CD4-positive, alpha-beta T cell (primary cell): ENCODE data around the gene HUWE1. TPM values are rescaled to one million over a fixed set of nuclear protein-coding genes. Genes with fewer than 3 reads are reported as not detected.

Source experiments
- ATAC-seq: fragments of 200-7000 bp; cut with Tn5 transposase; one replicate; pipeline ENCODE4 v1.10.0; 2022; ENCODE audit warnings: mild to moderate bottlenecking; ENCODE audit not compliant: poor library complexity
- CTCF ChIA-PET: fragments of 350-600 bp; sonication (Branson Sonifier 250); formaldehyde crosslinking; loops from one replicate; lab custom pipeline; 2021; ENCODE audit warnings: antibody characterized with exemption, inconsistent platforms; lab: Charles Lee
- POLR2A ChIA-PET: fragments of 350-600 bp; sonication (Branson Sonifier 250); formaldehyde crosslinking; loops from one replicate; lab custom pipeline; 2021; ENCODE audit warnings: antibody characterized with exemption, inconsistent platforms; lab: Charles Lee
- DNase-seq, 14 experiments: peaks; one replicate each; pipeline ENCODE4 v3.0.0-alpha.2; 2013 to 2020; ENCODE audit warnings: mixed read lengths in 2 of 14
- H3K27ac ChIP-seq, 2 donors: one replicate each; pipeline versions ENCODE4 v1.5.1 to v1.7.0; 2013; ENCODE audit warnings: low read length in 2 of 2, low read depth in 1 of 2, mild to moderate bottlenecking in 1 of 2
- H3K27me3 ChIP-seq, 2 experiments: 1 replicate in 1 of 2; 2 replicates in 1 of 2; pipeline versions ENCODE4 v1.6.1 to v1.7.0; 2013; ENCODE audit warnings: low read length in 2 of 2, control low read depth in 1 of 2, mild to moderate bottlenecking in 1 of 2, moderate library complexity in 1 of 2; ENCODE audit not compliant: insufficient read depth in 2 of 2, control insufficient read depth in 1 of 2
- H3K36me3 ChIP-seq: one replicate; pipeline ENCODE4 v1.6.1; 2013; ENCODE audit warnings: low read length, control low read depth; ENCODE audit not compliant: insufficient read depth
- H3K4me1 ChIP-seq: one replicate; pipeline ENCODE4 v1.6.1; 2013; ENCODE audit warnings: low read length, control low read depth; ENCODE audit not compliant: insufficient read depth
- H3K4me3 ChIP-seq: one replicate; pipeline ENCODE4 v1.5.1; 2013; ENCODE audit warnings: mild to moderate bottlenecking, low read length, moderate library complexity
- H3K9me3 ChIP-seq, 2 experiments: 1 replicate in 1 of 2; 2 replicates in 1 of 2; pipeline versions ENCODE4 v1.6.1 to v1.7.0; 2013; ENCODE audit warnings: low read length in 2 of 2, mild to moderate bottlenecking in 2 of 2, control low read depth in 1 of 2, moderate library complexity in 1 of 2; ENCODE audit not compliant: control insufficient read depth in 1 of 2, insufficient read depth in 1 of 2
- H3K27ac Mint-ChIP-seq: one replicate; pipeline ENCODE4 v1.8.0; 2020; ENCODE audit warnings: mixed read lengths
- H3K27me3 Mint-ChIP-seq: one replicate; pipeline ENCODE4 v1.8.0; 2021; ENCODE audit warnings: mixed read lengths
- H3K36me3 Mint-ChIP-seq: one replicate; pipeline ENCODE4 v1.8.0; 2021; ENCODE audit warnings: low read depth, mixed read lengths
- H3K4me1 Mint-ChIP-seq: one replicate; pipeline ENCODE4 v1.8.0; 2021; ENCODE audit warnings: low read depth, mixed read lengths
- H3K4me3 Mint-ChIP-seq: one replicate; pipeline ENCODE4 v1.8.0; 2020; ENCODE audit warnings: mild to moderate bottlenecking, mixed read lengths
- H3K9me3 Mint-ChIP-seq: one replicate; pipeline ENCODE4 v1.8.0; 2020; ENCODE audit warnings: mixed read lengths
- intact Hi-C, 2 experiments: fragments of 100-400 bp; cut with DNase I in 1 of 2; cut with micrococcal nuclease in 1 of 2; formaldehyde crosslinking; loops; one replicate each; pipeline versions ENCODE4 v1.15.1 to v1.9.0; 2023 to 2025; cut with DNase I, micrococcal nuclease
- total RNA-seq, 174 experiments: library from RNA in 2 of 174; stranded (reverse) in 2 of 174; gene quantifications; one replicate each; pipeline ENCODE4 v1.2.3 and lab custom pipeline; 2021 to 2026
- TF ChIP-seq, protein P1 (sequence below): fragments of 200-600 bp; IDR thresholded peaks from one replicate; pipeline ENCODE4 v1.8.0; 2022; ENCODE audit warnings: antibody characterized with exemption, mild to moderate bottlenecking

Gene HUWE1
- total RNA-seq, 2 experiments from 2014 or later: 127 TPM

DNA sequence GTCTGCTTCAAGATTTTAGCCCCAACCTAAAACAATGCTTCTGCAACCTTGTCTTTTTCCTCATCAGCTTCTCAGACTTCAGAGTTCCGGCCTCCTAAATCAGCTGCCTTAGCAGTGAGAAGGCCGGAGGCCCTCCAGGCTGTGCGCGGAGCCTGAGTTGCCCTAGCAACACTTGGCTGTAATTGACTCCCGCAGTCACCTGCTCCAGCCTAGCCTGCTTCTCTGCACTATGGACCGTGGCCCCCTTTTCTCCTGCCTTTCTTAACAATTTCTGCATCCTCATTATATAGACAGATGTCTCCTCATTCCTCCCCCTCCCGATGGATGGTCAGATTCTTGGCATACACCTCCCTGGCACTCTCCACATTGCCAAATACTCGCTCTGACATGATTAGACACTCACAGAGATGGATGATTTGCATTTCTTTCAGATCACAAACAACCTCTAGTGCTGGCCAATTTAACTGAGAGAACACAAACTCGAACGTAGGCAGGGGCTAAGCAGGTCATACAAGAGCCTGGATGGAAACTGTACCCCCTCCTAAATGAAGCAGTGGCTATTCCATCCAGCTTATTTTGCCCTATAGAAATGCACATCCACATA lies 9.5 kb upstream of the HUWE1 start:
- H3K9me3 ChIP-seq: no peaks in the 10 kb centered on the region
- ATAC-seq (no peak), DNase-seq (no peak)
- CTCF ChIA-PET: no interaction called here
- POLR2A ChIA-PET: interaction anchor here (0.8 kb wide), 1 partner anchor 12 kb away, joined by 3 read pairs; no protein-coding TSS in a partner anchor
- Mint-ChIP-seq H3K9me3 (no peaks in the 10 kb centered on the region), H3K4me3 (no peak overlapping the region), H3K4me1 (peaks cover 16% of the 10 kb centered on the region), H3K27ac (no peak overlapping the region), H3K36me3 (no peaks in the 10 kb centered on the region), H3K27me3 (no peaks in the 10 kb centered on the region)
- no peak overlapping the region for H3K4me3 ChIP-seq
- TF ChIP-seq, protein P1, sequence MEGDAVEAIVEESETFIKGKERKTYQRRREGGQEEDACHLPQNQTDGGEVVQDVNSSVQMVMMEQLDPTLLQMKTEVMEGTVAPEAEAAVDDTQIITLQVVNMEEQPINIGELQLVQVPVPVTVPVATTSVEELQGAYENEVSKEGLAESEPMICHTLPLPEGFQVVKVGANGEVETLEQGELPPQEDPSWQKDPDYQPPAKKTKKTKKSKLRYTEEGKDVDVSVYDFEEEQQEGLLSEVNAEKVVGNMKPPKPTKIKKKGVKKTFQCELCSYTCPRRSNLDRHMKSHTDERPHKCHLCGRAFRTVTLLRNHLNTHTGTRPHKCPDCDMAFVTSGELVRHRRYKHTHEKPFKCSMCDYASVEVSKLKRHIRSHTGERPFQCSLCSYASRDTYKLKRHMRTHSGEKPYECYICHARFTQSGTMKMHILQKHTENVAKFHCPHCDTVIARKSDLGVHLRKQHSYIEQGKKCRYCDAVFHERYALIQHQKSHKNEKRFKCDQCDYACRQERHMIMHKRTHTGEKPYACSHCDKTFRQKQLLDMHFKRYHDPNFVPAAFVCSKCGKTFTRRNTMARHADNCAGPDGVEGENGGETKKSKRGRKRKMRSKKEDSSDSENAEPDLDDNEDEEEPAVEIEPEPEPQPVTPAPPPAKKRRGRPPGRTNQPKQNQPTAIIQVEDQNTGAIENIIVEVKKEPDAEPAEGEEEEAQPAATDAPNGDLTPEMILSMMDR: no peak
- no peak overlapping the region for H3K27ac ChIP-seq
- no peaks in the 10 kb centered on the region for H3K27me3 ChIP-seq
- H3K36me3 ChIP-seq: no peaks in the 10 kb centered on the region
- H3K4me1 ChIP-seq: no peaks in the 10 kb centered on the region
- intact Hi-C loops: no loop called here

DNA sequence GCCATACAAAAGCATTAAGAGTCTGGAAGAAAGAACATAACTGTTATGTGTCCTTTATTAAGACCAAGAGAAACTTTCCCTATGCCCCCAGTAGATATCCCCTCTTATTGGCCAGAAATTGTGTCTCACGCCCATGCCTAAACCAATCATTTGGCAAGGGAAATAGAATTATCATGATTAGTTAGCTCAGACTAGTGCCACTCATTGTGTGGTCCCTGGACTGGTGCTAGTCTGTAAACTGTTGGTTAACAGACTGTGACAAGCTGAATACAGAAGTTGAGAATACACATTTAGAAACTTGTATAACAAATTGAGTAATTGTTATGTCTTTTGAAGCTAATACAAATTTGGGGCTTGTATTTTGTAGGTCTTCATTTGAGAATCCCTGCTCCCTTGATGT lies 8.1 kb upstream of the HUWE1 start:
- Mint-ChIP-seq H3K4me3 (no peak overlapping the region), H3K27me3 (no peaks in the 10 kb centered on the region), H3K4me1 (peaks cover 16% of the 10 kb centered on the region), H3K9me3 (no peaks in the 10 kb centered on the region), H3K36me3 (no peaks in the 10 kb centered on the region), H3K27ac (no peak overlapping the region)
- no peaks in the 10 kb centered on the region for H3K36me3 ChIP-seq
- ChIA-PET POLR2A (no interaction called here), CTCF (no interaction called here)
- H3K4me3 ChIP-seq: no peak overlapping the region
- TF ChIP-seq, protein P1: no peak
- DNase-seq (no peak), ATAC-seq (no peak)
- H3K27ac ChIP-seq: no peak overlapping the region
- no peaks in the 10 kb centered on the region for H3K9me3 ChIP-seq
- no peaks in the 10 kb centered on the region for H3K27me3 ChIP-seq
- no peaks in the 10 kb centered on the region for H3K4me1 ChIP-seq
- intact Hi-C loops: no loop called here

DNA sequence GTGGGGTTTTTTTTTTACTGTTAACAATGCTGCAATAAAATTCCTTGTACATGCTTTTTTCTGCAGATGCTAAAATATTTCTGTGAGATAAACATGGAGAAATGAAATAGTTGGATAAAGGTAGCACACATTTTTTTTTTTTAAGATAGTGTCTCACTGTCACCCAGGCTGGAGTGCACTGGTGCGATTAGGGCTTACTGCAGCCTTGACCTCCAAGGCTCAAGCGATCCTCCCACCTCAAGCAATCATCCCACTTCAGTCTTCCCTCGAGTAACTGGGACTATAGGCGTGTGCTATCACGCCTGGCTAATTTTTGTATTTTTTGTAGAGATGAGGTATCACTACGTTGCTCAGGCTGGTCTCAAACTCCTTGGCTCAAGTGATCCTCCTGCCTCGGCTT lies 1.8 kb upstream of the HUWE1 start:
- POLR2A ChIA-PET: no interaction called here
- peaks cover 33% of the 10 kb centered on the region for H3K4me1 Mint-ChIP-seq
- Histone ChIP-seq H3K4me3 (no peak overlapping the region), H3K4me1 (peaks cover 8% of the 10 kb centered on the region), H3K27me3 (no peaks in the 10 kb centered on the region), H3K36me3 (no peaks in the 10 kb centered on the region), H3K27ac (no peak overlapping the region), H3K9me3 (no peaks in the 10 kb centered on the region)
- DNase-seq (no peak), ATAC-seq (no peak)
- TF ChIP-seq, protein P1: no peak
- no peak overlapping the region for H3K4me3 Mint-ChIP-seq
- H3K36me3 Mint-ChIP-seq: peaks cover 14% of the 10 kb centered on the region
- no peak overlapping the region for H3K27ac Mint-ChIP-seq
- CTCF ChIA-PET: interaction anchor here (0.7 kb wide), 1 partner anchor 947 kb away, joined by 3 read pairs; no protein-coding TSS in a partner anchor
- intact Hi-C loops: loop anchor here (2.0 to 10.0 kb wide), 4 partner anchors 23 to 1477 kb away; partner anchors contain the start of genes RIBC1 (in 1 of the 2) and SMC1A (in 1 of the 2)
- H3K27me3 Mint-ChIP-seq: no peaks in the 10 kb centered on the region
- no peaks in the 10 kb centered on the region for H3K9me3 Mint-ChIP-seq
